Activated CD8-positive, alpha-beta T cell treated with anti-CD3 and anti-CD28 coated beads for 36 hours (primary cell): ENCODE measurements around the gene ZMYND11. TPM values are rescaled to one million over a fixed set of nuclear protein-coding genes. Genes with fewer than 3 reads are reported as not detected.
A peak's percentile ranks its signal among the peaks of the same experiment; 100 is the strongest.

Experiments
- ATAC-seq: fragments of 200-7000 bp; cut with Tn5 transposase; one replicate; pipeline ENCODE4 v1.10.0; 2021; ENCODE audit warnings: mild to moderate bottlenecking, moderate library complexity
- CTCF ChIA-PET: fragments of 350-600 bp; sonication (Branson Sonifier 250); formaldehyde crosslinking; loops from one replicate; lab custom pipeline; 2021; ENCODE audit warnings: antibody characterized with exemption; lab: Charles Lee
- POLR2A ChIA-PET: fragments of 350-600 bp; sonication (Branson Sonifier 250); formaldehyde crosslinking; loops from one replicate; lab custom pipeline; 2021; ENCODE audit warnings: antibody characterized with exemption; lab: Charles Lee
- DNase-seq: peaks from one replicate; pipeline ENCODE4 v3.0.0-alpha.2; 2020
- H3K27ac Mint-ChIP-seq: one replicate; pipeline ENCODE4 v1.8.0; 2021; ENCODE audit warnings: mild to moderate bottlenecking, mixed read lengths
- H3K27me3 Mint-ChIP-seq: one replicate; pipeline ENCODE4 v1.8.0; 2021; ENCODE audit warnings: mixed read lengths
- H3K36me3 Mint-ChIP-seq: one replicate; pipeline ENCODE4 v1.8.0; 2021; ENCODE audit warnings: low read depth, mixed read lengths
- H3K4me1 Mint-ChIP-seq: one replicate; pipeline ENCODE4 v1.8.0; 2021; ENCODE audit warnings: low read depth, mixed read lengths
- H3K4me3 Mint-ChIP-seq: one replicate; pipeline ENCODE4 v1.8.0; 2021; ENCODE audit warnings: mild to moderate bottlenecking, moderate library complexity, mixed read lengths
- H3K9me3 Mint-ChIP-seq: one replicate; pipeline ENCODE4 v1.8.0; 2021; ENCODE audit warnings: mixed read lengths
- CTCF ChIP-seq: fragments of 200-600 bp; IDR thresholded peaks from one replicate; pipeline ENCODE4 v1.8.0; 2022; ENCODE audit warnings: antibody characterized with exemption, mild to moderate bottlenecking
- intact Hi-C: fragments of 100-400 bp; cut with micrococcal nuclease; formaldehyde crosslinking; loops from one replicate; pipeline ENCODE4 v1.10.0; 2022
- total RNA-seq, 2 experiments: library from RNA; stranded (reverse); gene quantifications; one replicate each; pipeline ENCODE4 v1.2.3, GENCODE V29; 2021

Gene ZMYND11
- total RNA-seq, 2 experiments from 2014 or later: 14.9 to 16.8 TPM

- CTCF ChIA-PET: no interaction called here
- no peak overlapping the region for H3K4me3 Mint-ChIP-seq
- H3K27ac Mint-ChIP-seq: no peak overlapping the region
- H3K36me3 Mint-ChIP-seq: peaks cover 2% of the 10 kb centered on the region
- POLR2A ChIA-PET: no interaction called here
- intact Hi-C loops: no loop called here
- no peak for TF ChIP-seq CTCF
- DNase-seq (no peak), ATAC-seq (peak; percentile 53)
- no peaks in the 10 kb centered on the region for H3K27me3 Mint-ChIP-seq
- peaks cover 20% of the 10 kb centered on the region for H3K4me1 Mint-ChIP-seq
- peaks cover under 1% of the 10 kb centered on the region for H3K9me3 Mint-ChIP-seq
Observed at GRCh38 chr10:201328-201771, 66.1 kb downstream of the ZMYND11 start.

DNA sequence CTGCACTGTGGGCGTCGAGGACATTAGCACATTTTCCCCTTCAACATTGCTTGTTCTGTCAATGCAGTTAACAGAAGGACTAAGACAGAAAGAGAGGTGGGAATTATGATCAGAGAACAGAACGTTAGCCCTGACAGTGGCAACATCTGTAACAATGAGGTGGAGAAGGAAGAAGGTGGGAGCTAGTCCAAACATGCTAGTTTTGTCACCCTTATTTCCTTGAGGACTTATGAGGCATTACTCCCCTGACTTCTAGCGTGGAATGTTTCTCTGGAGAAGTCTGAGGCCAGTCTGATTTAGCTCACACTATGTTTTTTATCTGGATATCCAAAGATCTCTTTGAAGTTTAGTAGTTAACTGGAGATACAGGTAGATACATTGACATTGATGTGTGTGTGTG lies 73.4 kb downstream of the ZMYND11 start:
- no peak overlapping the region for H3K27ac Mint-ChIP-seq
- ChIA-PET POLR2A (no interaction called here), CTCF (interaction anchor here (1.0 to 1.5 kb wide), 2 partner anchors 20 to 132 kb away, joined by 3 to 4 read pairs; no protein-coding TSS in a partner anchor)
- peaks cover 2% of the 10 kb centered on the region for H3K9me3 Mint-ChIP-seq
- peaks cover 15% of the 10 kb centered on the region for H3K36me3 Mint-ChIP-seq
- H3K27me3 Mint-ChIP-seq: no peaks in the 10 kb centered on the region
- H3K4me3 Mint-ChIP-seq: no peak overlapping the region
- intact Hi-C loops: no loop called here
- DNase-seq: no peak
- peaks cover 2% of the 10 kb centered on the region for H3K4me1 Mint-ChIP-seq
- no peak for ATAC-seq
- no peak for TF ChIP-seq CTCF

GRCh38 chr10:209357-209756 lies 74.1 kb downstream of the ZMYND11 start:
- ATAC-seq (no peak), DNase-seq (no peak)
- POLR2A ChIA-PET: no interaction called here
- peaks cover 15% of the 10 kb centered on the region for H3K36me3 Mint-ChIP-seq
- no peaks in the 10 kb centered on the region for H3K4me1 Mint-ChIP-seq
- no peak for TF ChIP-seq CTCF
- intact Hi-C loops: no loop called here
- H3K4me3 Mint-ChIP-seq: no peak overlapping the region
- H3K27ac Mint-ChIP-seq: no peak overlapping the region
- peaks cover 2% of the 10 kb centered on the region for H3K9me3 Mint-ChIP-seq
- H3K27me3 Mint-ChIP-seq: no peaks in the 10 kb centered on the region
- CTCF ChIA-PET: interaction anchor here (1.0 kb wide), 1 partner anchor 133 kb away, joined by 4 read pairs; no protein-coding TSS in a partner anchor

GRCh38 chr10:210297-210696 lies 75.0 kb downstream of the ZMYND11 start:
- Mint-ChIP-seq H3K4me3 (no peak overlapping the region), H3K27ac (no peak overlapping the region), H3K9me3 (peaks cover 2% of the 10 kb centered on the region), H3K36me3 (peaks cover 16% of the 10 kb centered on the region), H3K27me3 (no peaks in the 10 kb centered on the region), H3K4me1 (no peaks in the 10 kb centered on the region)
- no peak for ATAC-seq
- ChIA-PET CTCF (no interaction called here), POLR2A (interaction anchor here (0.7 kb wide), 1 partner anchor 18 kb away, joined by 3 read pairs; no protein-coding TSS in a partner anchor)
- no peak for TF ChIP-seq CTCF
- intact Hi-C loops: no loop called here
- no peak for DNase-seq

- no peak for DNase-seq
- TF ChIP-seq CTCF: no peak
- no peak overlapping the region for H3K27ac Mint-ChIP-seq
- intact Hi-C loops: no loop called here
- H3K9me3 Mint-ChIP-seq: no peaks in the 10 kb centered on the region
- no peak for ATAC-seq
- no peak overlapping the region for H3K4me3 Mint-ChIP-seq
- peaks cover 22% of the 10 kb centered on the region for H3K4me1 Mint-ChIP-seq
- peaks cover 4% of the 10 kb centered on the region for H3K36me3 Mint-ChIP-seq
- ChIA-PET CTCF (no interaction called here), POLR2A (no interaction called here)
- H3K27me3 Mint-ChIP-seq: no peaks in the 10 kb centered on the region
Observed at GRCh38 chr10:215444-215843, 80.2 kb downstream of the ZMYND11 start.
